ENCODE measurements around the gene CIBAR2.

The CIBAR2 gene
- 0 to 0.06 (median 0) reads per million in 9 experiments for total RNA-seq

GRCh38 chr16:85112364-85112763 is at the start of gene CIBAR2:
TSS of gene CIBAR2 (minus strand) at chr16:85112472. CDS start at chr16:85112352, 120 bp downstream.
- no peak for DNase-seq
- no peaks in the 10 kb centered on the region for H3K9me3 Mint-ChIP-seq
- peak within 1 kb of the TSS; percentile 58 to 74 for H3K27ac Mint-ChIP-seq
- ATAC-seq (replicated peaks) = no peak
- H3K4me3 Mint-ChIP-seq = no peak within 1 kb of the TSS
- H3K4me1 Mint-ChIP-seq (ENCODE audit: low read depth in 2 of 2) = peaks cover 6 to 15% of the 10 kb centered on the region in 2 donors
- no peaks in the 10 kb centered on the region for H3K27me3 Mint-ChIP-seq
- peaks cover 3% of the 10 kb centered on the region for H3K36me3 Mint-ChIP-seq (ENCODE audit: insufficient read depth)

- Mint-ChIP-seq H3K36me3 (ENCODE audit: insufficient read depth) (no peaks in the 10 kb centered on the region), H3K4me1 (ENCODE audit: low read depth in 2 of 2) (peaks cover 8 to 9% of the 10 kb centered on the region in 2 donors), H3K27ac (no peak overlapping the region), H3K4me3 (no peak overlapping the region), H3K27me3 (peaks cover 0 to 18% of the 10 kb centered on the region in 2 donors), H3K9me3 (no peaks in the 10 kb centered on the region)
- no peak for ATAC-seq (replicated peaks)
- DNase-seq = no peak
Observed at GRCh38 chr16:85159179-85159980, 47.1 kb upstream of the CIBAR2 start.

- no peak overlapping the region for H3K4me3 Mint-ChIP-seq
- H3K4me1 Mint-ChIP-seq (ENCODE audit: low read depth in 2 of 2) = peaks cover 8 to 9% of the 10 kb centered on the region in 2 donors
- H3K27ac Mint-ChIP-seq = no peak overlapping the region
- H3K9me3 Mint-ChIP-seq = no peaks in the 10 kb centered on the region
- DNase-seq = no peak
- no peak for ATAC-seq (replicated peaks)
- H3K27me3 Mint-ChIP-seq = peaks cover 0 to 17% of the 10 kb centered on the region in 2 donors
- no peaks in the 10 kb centered on the region for H3K36me3 Mint-ChIP-seq (ENCODE audit: insufficient read depth)
Observed at GRCh38 chr16:85158743-85159178, 46.5 kb upstream of the CIBAR2 start.

- H3K27ac Mint-ChIP-seq = peak overlapping the region; percentile 62 to 81
- DNase-seq = peak in 1 of 3 experiments; percentile 8
- ATAC-seq (replicated peaks) = peak; percentile 36
- H3K27me3 Mint-ChIP-seq = peaks cover 0 to 17% of the 10 kb centered on the region in 2 donors
- peaks cover 8 to 9% of the 10 kb centered on the region in 2 donors for H3K4me1 Mint-ChIP-seq (ENCODE audit: low read depth in 2 of 2)
- H3K9me3 Mint-ChIP-seq = no peaks in the 10 kb centered on the region
- peak overlapping the region; percentile 47 to 74 for H3K4me3 Mint-ChIP-seq
- no peaks in the 10 kb centered on the region for H3K36me3 Mint-ChIP-seq (ENCODE audit: insufficient read depth)
Observed at GRCh38 chr16:85157813-85158742, 45.8 kb upstream of the CIBAR2 start.

GRCh38 chr16:85157372-85157771 is 45.1 kb upstream of the CIBAR2 start:
- no peaks in the 10 kb centered on the region for H3K9me3 Mint-ChIP-seq
- H3K27ac Mint-ChIP-seq = peak overlapping the region; percentile 62 to 81
- ATAC-seq (replicated peaks) = no peak

GRCh38 chr16:85156869-85157268 is 44.6 kb upstream of the CIBAR2 start:
- H3K9me3 Mint-ChIP-seq = no peaks in the 10 kb centered on the region
- no peak for ATAC-seq (replicated peaks)
- peak overlapping the region in 1 of 2 donors; percentile 81 for H3K27ac Mint-ChIP-seq
- no peak for DNase-seq
- H3K4me1 Mint-ChIP-seq (ENCODE audit: low read depth in 2 of 2) = peaks cover 8 to 9% of the 10 kb centered on the region in 2 donors
- H3K36me3 Mint-ChIP-seq (ENCODE audit: insufficient read depth) = no peaks in the 10 kb centered on the region
- H3K4me3 Mint-ChIP-seq = no peak overlapping the region
- H3K27me3 Mint-ChIP-seq = peaks cover 0 to 6% of the 10 kb centered on the region in 2 donors

More at GRCh38 chr16:85157372-85157771, 45.1 kb upstream of the CIBAR2 start:
- DNase-seq = no peak
- Mint-ChIP-seq H3K4me3 (peak overlapping the region; percentile 47 to 74), H3K36me3 (ENCODE audit: insufficient read depth) (no peaks in the 10 kb centered on the region), H3K4me1 (ENCODE audit: low read depth in 2 of 2) (peaks cover 8 to 9% of the 10 kb centered on the region in 2 donors), H3K27me3 (peaks cover 0 to 11% of the 10 kb centered on the region in 2 donors)

- H3K27me3 Mint-ChIP-seq = peaks cover 0 to 3% of the 10 kb centered on the region in 2 donors
- no peaks in the 10 kb centered on the region for H3K9me3 Mint-ChIP-seq
- DNase-seq = no peak
- no peak overlapping the region for H3K4me3 Mint-ChIP-seq
- H3K4me1 Mint-ChIP-seq (ENCODE audit: low read depth in 2 of 2) = peaks cover 8 to 9% of the 10 kb centered on the region in 2 donors
- H3K36me3 Mint-ChIP-seq (ENCODE audit: insufficient read depth) = no peaks in the 10 kb centered on the region
- peak overlapping the region in 1 of 2 donors; percentile 81 for H3K27ac Mint-ChIP-seq
- no peak for ATAC-seq (replicated peaks)
Observed at GRCh38 chr16:85156440-85156839, 44.2 kb upstream of the CIBAR2 start.

- Mint-ChIP-seq H3K27ac (no peak overlapping the region), H3K9me3 (no peaks in the 10 kb centered on the region), H3K27me3 (peaks cover 0 to 5% of the 10 kb centered on the region in 2 donors), H3K4me1 (ENCODE audit: low read depth in 2 of 2) (peaks cover 8 to 9% of the 10 kb centered on the region in 2 donors), H3K36me3 (ENCODE audit: insufficient read depth) (peaks cover 3% of the 10 kb centered on the region), H3K4me3 (no peak overlapping the region)
- ATAC-seq (replicated peaks) (no peak), DNase-seq (no peak)
Observed at GRCh38 chr16:85153656-85154091, 41.4 kb upstream of the CIBAR2 start.

GRCh38 chr16:85153046-85153445 is 40.8 kb upstream of the CIBAR2 start:
- Mint-ChIP-seq H3K27me3 (peaks cover 0 to 5% of the 10 kb centered on the region in 2 donors), H3K4me1 (ENCODE audit: low read depth in 2 of 2) (peaks cover 6% of the 10 kb centered on the region in 2 donors), H3K9me3 (no peaks in the 10 kb centered on the region), H3K4me3 (no peak overlapping the region), H3K36me3 (ENCODE audit: insufficient read depth) (peaks cover 3% of the 10 kb centered on the region), H3K27ac (no peak overlapping the region)
- no peak for DNase-seq
- ATAC-seq (replicated peaks) = no peak

GRCh38 chr16:85152414-85153030 is 40.2 kb upstream of the CIBAR2 start:
- peaks cover 0 to 6% of the 10 kb centered on the region in 2 donors for H3K27me3 Mint-ChIP-seq
- H3K36me3 Mint-ChIP-seq (ENCODE audit: insufficient read depth) = peaks cover 3% of the 10 kb centered on the region
- no peak overlapping the region for H3K27ac Mint-ChIP-seq
- H3K9me3 Mint-ChIP-seq = no peaks in the 10 kb centered on the region
- ATAC-seq (replicated peaks) (no peak), DNase-seq (no peak)
- no peak overlapping the region for H3K4me3 Mint-ChIP-seq
- H3K4me1 Mint-ChIP-seq (ENCODE audit: low read depth in 2 of 2) = peaks cover under 1% of the 10 kb centered on the region in 2 donors

- Mint-ChIP-seq H3K4me1 (ENCODE audit: low read depth in 2 of 2) (no peaks in the 10 kb centered on the region), H3K27ac (no peak overlapping the region), H3K27me3 (peaks cover 0 to 13% of the 10 kb centered on the region in 2 donors), H3K36me3 (ENCODE audit: insufficient read depth) (peaks cover 3% of the 10 kb centered on the region), H3K9me3 (no peaks in the 10 kb centered on the region), H3K4me3 (no peak overlapping the region)
- DNase-seq (no peak), ATAC-seq (replicated peaks) (no peak)
Observed at GRCh38 chr16:85151603-85152413, 39.5 kb upstream of the CIBAR2 start.

- H3K27me3 Mint-ChIP-seq = peaks cover 0 to 20% of the 10 kb centered on the region in 2 donors
- ATAC-seq (replicated peaks) (no peak), DNase-seq (no peak)
- H3K4me3 Mint-ChIP-seq = no peak overlapping the region
- no peaks in the 10 kb centered on the region for H3K9me3 Mint-ChIP-seq
- H3K27ac Mint-ChIP-seq = no peak overlapping the region
- peaks cover 3% of the 10 kb centered on the region for H3K36me3 Mint-ChIP-seq (ENCODE audit: insufficient read depth)
- H3K4me1 Mint-ChIP-seq (ENCODE audit: low read depth in 2 of 2) = no peaks in the 10 kb centered on the region
Observed at GRCh38 chr16:85151079-85151602, 38.9 kb upstream of the CIBAR2 start.
